VCaP (cell line): ENCODE results near the gene TRPC6.

Experiments used
- H3K27ac ChIP-seq: fragments of 450-650 bp; 2 replicates; pipeline ENCODE4 v1.5.1; 2017
- TF ChIP-seq, protein P1 (sequence below): fragments of 450-650 bp; conservative IDR thresholded peaks from 2 replicates; pipeline ENCODE4 v1.5.1; 2017; ENCODE audit warnings: mild to moderate bottlenecking, moderate library complexity

Gene TRPC6

DNA sequence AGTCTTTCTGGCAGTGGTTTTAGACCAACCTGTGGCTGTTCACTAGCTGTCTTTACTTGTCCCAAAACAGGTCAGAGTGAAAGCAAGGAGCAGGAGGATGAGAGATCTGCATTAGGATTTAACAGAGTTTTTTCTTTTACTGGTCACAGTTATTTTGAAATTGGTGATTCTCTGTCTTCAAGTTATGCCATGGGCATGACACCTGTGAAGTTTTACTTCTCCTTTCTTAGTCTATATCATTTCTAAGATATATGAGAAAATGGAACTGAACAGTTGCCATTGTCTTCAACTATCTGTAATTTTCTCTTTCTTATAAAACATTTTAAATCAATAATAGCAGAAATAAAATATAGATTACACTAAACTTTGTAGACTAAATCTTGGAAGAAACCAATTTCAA, 60.6 kb downstream of the TRPC6 start:
- no peak overlapping the region for H3K27ac ChIP-seq
- TF ChIP-seq, protein P1, sequence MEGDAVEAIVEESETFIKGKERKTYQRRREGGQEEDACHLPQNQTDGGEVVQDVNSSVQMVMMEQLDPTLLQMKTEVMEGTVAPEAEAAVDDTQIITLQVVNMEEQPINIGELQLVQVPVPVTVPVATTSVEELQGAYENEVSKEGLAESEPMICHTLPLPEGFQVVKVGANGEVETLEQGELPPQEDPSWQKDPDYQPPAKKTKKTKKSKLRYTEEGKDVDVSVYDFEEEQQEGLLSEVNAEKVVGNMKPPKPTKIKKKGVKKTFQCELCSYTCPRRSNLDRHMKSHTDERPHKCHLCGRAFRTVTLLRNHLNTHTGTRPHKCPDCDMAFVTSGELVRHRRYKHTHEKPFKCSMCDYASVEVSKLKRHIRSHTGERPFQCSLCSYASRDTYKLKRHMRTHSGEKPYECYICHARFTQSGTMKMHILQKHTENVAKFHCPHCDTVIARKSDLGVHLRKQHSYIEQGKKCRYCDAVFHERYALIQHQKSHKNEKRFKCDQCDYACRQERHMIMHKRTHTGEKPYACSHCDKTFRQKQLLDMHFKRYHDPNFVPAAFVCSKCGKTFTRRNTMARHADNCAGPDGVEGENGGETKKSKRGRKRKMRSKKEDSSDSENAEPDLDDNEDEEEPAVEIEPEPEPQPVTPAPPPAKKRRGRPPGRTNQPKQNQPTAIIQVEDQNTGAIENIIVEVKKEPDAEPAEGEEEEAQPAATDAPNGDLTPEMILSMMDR = no peak

DNA sequence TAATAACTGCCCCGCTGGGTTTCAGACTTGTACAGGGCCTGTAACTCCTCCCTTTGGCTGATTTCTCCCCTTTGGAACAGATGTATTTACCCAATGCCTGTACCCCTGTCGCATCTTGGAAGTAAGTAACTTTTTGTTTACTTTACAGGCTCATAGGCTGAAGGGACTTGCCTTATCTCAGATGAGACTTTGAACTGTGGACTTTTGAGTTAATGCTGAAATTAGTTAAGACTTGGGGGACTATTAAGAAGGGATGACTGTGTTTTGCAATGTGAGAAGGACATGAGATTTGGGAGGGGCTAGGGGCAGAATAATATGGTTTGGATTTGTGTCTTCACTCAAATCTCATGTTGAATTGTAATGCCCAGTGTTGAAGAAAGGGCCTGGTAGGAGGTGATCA, 62.0 kb downstream of the TRPC6 start:
- TF ChIP-seq, protein P1 = no peak
- no peak overlapping the region for H3K27ac ChIP-seq

DNA sequence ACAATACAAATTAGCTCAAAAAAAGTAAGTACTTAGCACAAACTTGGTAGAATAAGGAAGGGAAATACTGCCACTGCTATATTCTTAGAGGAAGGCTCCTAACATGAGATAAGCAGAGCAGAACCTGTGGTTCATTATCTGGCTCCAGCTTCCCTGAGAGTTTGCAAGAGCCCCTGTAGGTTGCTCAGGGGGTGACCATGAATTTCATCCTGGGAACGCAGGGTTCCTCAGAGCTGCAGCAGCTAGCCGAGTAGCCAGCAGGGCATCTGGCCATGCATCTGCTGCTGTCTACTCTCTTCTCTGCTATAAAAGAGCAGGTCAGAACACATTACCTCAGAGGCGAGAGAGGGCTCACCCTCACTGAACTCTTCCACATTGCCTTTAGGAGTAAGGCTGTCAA, 67.3 kb downstream of the TRPC6 start:
- no peak overlapping the region for H3K27ac ChIP-seq
- TF ChIP-seq, protein P1 = no peak

DNA sequence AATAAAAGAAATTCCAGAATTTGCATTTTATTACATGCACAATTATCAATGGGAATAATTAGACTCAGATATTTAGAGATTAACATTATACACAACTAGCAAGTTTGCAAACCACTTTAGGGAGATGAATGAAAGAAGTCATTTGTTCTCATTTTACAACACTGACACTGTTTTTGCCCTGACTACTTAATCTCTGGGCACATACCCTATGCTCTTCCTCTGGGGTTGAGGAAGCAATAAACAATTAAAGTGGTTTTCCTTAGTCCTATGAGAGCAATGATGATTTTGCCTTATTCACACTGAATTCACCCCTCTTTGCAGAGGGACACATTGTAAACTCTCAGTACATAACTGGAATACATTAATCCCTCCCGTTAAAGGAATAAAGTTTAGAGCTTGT, 72.7 kb downstream of the TRPC6 start:
- H3K27ac ChIP-seq = no peak overlapping the region
- TF ChIP-seq, protein P1 = no peak

DNA sequence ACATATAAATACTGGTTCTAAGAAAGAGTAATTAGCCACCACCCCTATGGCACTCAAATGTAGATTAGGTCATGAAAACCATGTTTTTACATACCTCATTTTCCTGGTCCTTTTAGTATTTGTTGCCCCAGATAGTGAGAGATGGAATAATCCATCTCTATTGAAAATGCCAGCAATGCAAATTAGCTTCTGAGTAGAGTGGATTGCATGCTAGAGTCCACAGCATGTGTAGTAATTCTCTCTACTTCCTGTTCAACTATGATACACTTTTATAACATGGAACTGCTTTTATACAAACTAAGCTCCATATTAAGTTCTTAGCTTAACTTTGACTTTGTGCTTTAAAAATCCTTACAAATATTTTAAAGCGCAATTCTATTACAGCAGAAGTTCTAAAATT, 73.2 kb downstream of the TRPC6 start:
- no peak overlapping the region for H3K27ac ChIP-seq
- TF ChIP-seq, protein P1 = no peak

DNA sequence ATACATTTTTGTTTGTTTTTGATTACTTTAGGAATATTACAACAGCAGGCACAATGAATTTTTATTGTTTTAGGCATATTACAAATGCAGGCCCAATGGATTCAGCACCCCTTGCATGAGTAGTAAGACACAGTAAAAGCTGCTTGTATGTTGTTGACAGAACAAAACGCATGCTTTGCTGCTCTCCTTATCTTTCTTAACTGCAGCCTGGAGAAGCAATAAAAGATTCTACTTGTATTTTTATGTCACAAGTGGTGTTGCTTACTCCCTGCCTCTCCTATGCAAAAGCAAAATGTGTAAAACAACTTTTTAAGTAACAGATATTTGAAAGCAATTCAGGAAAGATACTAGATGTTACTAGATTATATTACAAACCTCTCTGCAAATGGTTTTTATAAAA, 73.9 kb downstream of the TRPC6 start:
- no peak overlapping the region for H3K27ac ChIP-seq
- TF ChIP-seq, protein P1 = no peak

DNA sequence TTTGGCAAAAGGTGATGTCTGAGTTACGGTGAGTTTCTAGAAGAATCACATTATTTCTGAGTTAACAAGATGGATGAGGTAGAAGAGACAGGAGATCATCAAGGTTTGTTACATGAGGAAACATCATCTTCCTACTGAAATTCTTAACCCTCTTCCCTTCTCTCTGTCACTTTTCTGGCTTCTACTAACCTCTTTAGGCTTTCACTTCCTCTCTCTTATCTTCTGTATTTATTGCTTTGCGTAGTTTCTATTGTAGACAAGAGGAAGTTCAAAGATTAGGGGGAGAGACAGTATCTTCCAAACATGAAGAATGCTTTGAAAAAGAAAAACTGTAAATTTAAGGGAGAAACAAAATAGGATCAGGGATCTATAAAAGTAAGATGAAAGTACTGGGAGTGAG, 75.4 kb downstream of the TRPC6 start:
- no peak overlapping the region for H3K27ac ChIP-seq
- TF ChIP-seq, protein P1 = no peak

DNA sequence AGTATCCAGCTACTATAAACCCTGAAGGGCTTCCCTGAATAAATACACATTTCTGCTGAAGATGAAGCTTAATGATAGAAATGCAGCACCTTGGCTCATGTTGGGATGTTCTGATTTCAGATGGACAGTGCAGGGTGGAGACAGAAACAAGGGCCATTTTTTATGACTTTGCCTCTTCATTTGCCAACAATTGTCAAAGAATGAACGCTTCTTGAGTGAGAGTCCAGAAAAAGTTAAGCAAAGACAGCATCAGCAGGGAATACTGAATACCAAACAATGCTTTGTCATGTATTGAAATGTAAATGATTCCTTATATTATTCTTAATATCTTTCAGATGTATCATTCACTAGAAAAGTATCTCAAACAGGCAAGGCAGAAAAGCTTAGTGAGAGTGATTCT, 84.9 kb downstream of the TRPC6 start:
- TF ChIP-seq, protein P1 = no peak
- no peak overlapping the region for H3K27ac ChIP-seq
